Stomach (tissue), 9 donors: ENCODE data around the gene FUT8. TPM values are rescaled to one million over a fixed set of nuclear protein-coding genes. Genes with fewer than 3 reads are reported as not detected.
"Not testable (repeated sequence)": the region's sequence is repeated elsewhere in the genome, so short reads cannot be mapped to it uniquely, and the experiment has no call there.

Experiments
- DNase-seq, 2 donors: peaks; one replicate each; pipeline versions ENCODE4 v3.0.0 to v3.0.0-alpha.2; 2013 to 2019
- H3K27ac ChIP-seq, 5 donors: fragments of 200-600 bp in 4 of 5; sonication (generic) in 4 of 5; one replicate each; pipeline ENCODE4 v1.5.1; 2013 to 2019; ENCODE audit warnings: mild to moderate bottlenecking in 1 of 5, moderate library complexity in 1 of 5
- H3K27me3 ChIP-seq, 3 donors: fragments of 200-600 bp; sonication (generic); one replicate each; pipeline ENCODE4 v1.5.1; 2017 to 2019; ENCODE audit warnings: mixed run types in 1 of 3
- H3K36me3 ChIP-seq, 4 donors: fragments of 200-600 bp; sonication (generic); 1 replicate in 3 of 4; 2 replicates in 1 of 4; pipeline ENCODE4 v1.5.1; 2016 to 2019
- H3K4me1 ChIP-seq, 4 donors: fragments of 200-600 bp; sonication (generic); one replicate each; pipeline ENCODE4 v1.5.1; 2016 to 2019
- H3K4me3 ChIP-seq, 4 donors: fragments of 200-600 bp; sonication (generic) in 3 of 4; one replicate each; pipeline ENCODE4 v1.5.1; 2016 to 2019; ENCODE audit warnings: mild to moderate bottlenecking in 1 of 4
- H3K9me3 ChIP-seq, 4 donors: fragments of 200-600 bp; sonication (generic); one replicate each; pipeline ENCODE4 v1.5.1; 2016 to 2019
- CTCF ChIP-seq, 7 experiments: fragments of 450-650 bp in 4 of 7; fragments of 200-600 bp in 3 of 7; sonication (generic) in 3 of 7; IDR thresholded peaks; one replicate each; pipeline ENCODE4 v1.5.1; 2016 to 2019; ENCODE audit warnings: antibody characterized with exemption in 7 of 7, control low read depth in 2 of 7, mild to moderate bottlenecking in 1 of 7
- EP300 ChIP-seq: sonication (generic); formaldehyde crosslinking; IDR thresholded peaks from one replicate; pipeline ENCODE4 v1.6.1; 2017; ENCODE audit warnings: antibody characterized with exemption
- POLR2A ChIP-seq, 4 donors: fragments of 450-650 bp; IDR thresholded peaks; one replicate each; pipeline ENCODE4 v1.6.1; 2016; ENCODE audit warnings: antibody characterized with exemption in 4 of 4, control low read depth in 2 of 4, mild to moderate bottlenecking in 1 of 4, moderate library complexity in 1 of 4
- POLR2AphosphoS5 ChIP-seq, 3 donors: sonication (generic); formaldehyde crosslinking; IDR thresholded peaks; one replicate each; pipeline ENCODE4 v1.6.1; 2016; ENCODE audit warnings: antibody characterized with exemption in 3 of 3
- WGBS, 5 donors: extraction: QIAGEN DNeasy Blood & Tissue Kit in 3 of 5; methylation state at CpG; one replicate each; pipeline versions ENCODE4 v1.1.5 to v1.1.7; 2013 to 2018; 5-methylcytosine and 5-hydroxymethylcytosine counted together
- intact Hi-C: fragments of 100-400 bp; cut with DNase I; formaldehyde crosslinking; loops from one replicate; pipeline ENCODE4 v1.15.1; 2023; ENCODE audit warnings: low total_unique reads
- polyA plus RNA-seq, 3 donors: library from polyadenylated mRNA; stranded (reverse); fragments of 200-250 nt; gene quantifications; one replicate each; pipeline ENCODE4 v1.2.3, GENCODE V29; 2013
- total RNA-seq, 5 donors: library from RNA; depleted of rRNA; stranded (reverse); fragments of >200 nt; gene quantifications; one replicate each; pipeline versions ENCODE4 v1.1.0 to v1.2.3, GENCODE V29; 2014 to 2016
- donor health status: healthy with polysubstance abuse.
- donor health status: Bipolar disorder and iron deficiency.
- donor health status: healthy.

FUT8 gene
- total and polyA plus RNA-seq, 8 donors = 17.4 to 175 (median 36.7) TPM

- WGBS, 5 donors = 80 to 90% (median 84%) methylated on average over 4 of the region's 4 CpGs
- Histone ChIP-seq H3K4me3 (no peak overlapping the region), H3K27ac (no peak overlapping the region), H3K27me3 (no peaks in the 10 kb centered on the region), H3K36me3 (no peaks in the 10 kb centered on the region), H3K9me3 (no peaks in the 10 kb centered on the region), H3K4me1 (peaks cover 0 to 39% (median 17%) of the 10 kb centered on the region in 4 donors)
- intact Hi-C loops = no loop called here
- TF ChIP-seq POLR2A (IDR thresholded peaks at IDR 0.05) (no peak), POLR2AphosphoS5 (IDR thresholded peaks at IDR 0.05) (no peak)
- DNase-seq = no peak
Observed at GRCh38 chr14:65422088-65422834, 9.7 kb downstream of the FUT8 start.

- TF ChIP-seq CTCF (IDR thresholded peaks at IDR 0.05) (no peak), POLR2A (IDR thresholded peaks at IDR 0.05) (no peak), EP300 (no peak), POLR2AphosphoS5 (IDR thresholded peaks at IDR 0.05) (no peak)
- WGBS, 5 donors = 85 to 93% (median 88%) methylated on average over 5 of the region's 5 CpGs
- intact Hi-C loops = no loop called here
Observed at GRCh38 chr14:65423982-65424381, 11.5 kb downstream of the FUT8 start.

GRCh38 chr14:65424531-65424930, 12.0 kb downstream of the FUT8 start:
- intact Hi-C loops = no loop called here
- 85 to 98% (median 93%) methylated on average over 5 of the region's 5 CpGs for WGBS, 5 donors
- Histone ChIP-seq H3K9me3 (no peaks in the 10 kb centered on the region), H3K27ac (no peak overlapping the region), H3K36me3 (no peaks in the 10 kb centered on the region), H3K4me3 (no peak overlapping the region), H3K4me1 (peaks cover 0 to 40% (median 15%) of the 10 kb centered on the region in 4 donors), H3K27me3 (no peaks in the 10 kb centered on the region)
- TF ChIP-seq POLR2AphosphoS5 (IDR thresholded peaks at IDR 0.05) (no peak), POLR2A (IDR thresholded peaks at IDR 0.05) (no peak), CTCF (IDR thresholded peaks at IDR 0.05) (no peak), EP300 (no peak)
- DNase-seq = no peak

More at GRCh38 chr14:65423982-65424381, 11.5 kb downstream of the FUT8 start:
- DNase-seq = no peak
- H3K4me1 ChIP-seq = peaks cover 0 to 38% (median 15%) of the 10 kb centered on the region in 4 donors
- no peaks in the 10 kb centered on the region for H3K27me3 ChIP-seq
- no peaks in the 10 kb centered on the region for H3K9me3 ChIP-seq
- no peaks in the 10 kb centered on the region for H3K36me3 ChIP-seq
- no peak overlapping the region for H3K4me3 ChIP-seq
- no peak overlapping the region for H3K27ac ChIP-seq

GRCh38 chr14:65425885-65426284, 13.4 kb downstream of the FUT8 start:
- intact Hi-C loops = no loop called here
- Histone ChIP-seq H3K4me3 (no peak overlapping the region), H3K4me1 (peaks cover 0 to 36% (median 14%) of the 10 kb centered on the region in 4 donors), H3K36me3 (no peaks in the 10 kb centered on the region), H3K9me3 (no peaks in the 10 kb centered on the region), H3K27ac (no peak overlapping the region), H3K27me3 (no peaks in the 10 kb centered on the region)
- 65 to 77% (median 72%) methylated on average over 6 of the region's 6 CpGs for WGBS, 5 donors
- no peak for DNase-seq
- TF ChIP-seq CTCF (IDR thresholded peaks at IDR 0.05) (no peak), POLR2A (IDR thresholded peaks at IDR 0.05) (no peak), POLR2AphosphoS5 (IDR thresholded peaks at IDR 0.05) (no peak), EP300 (no peak)

- WGBS, 5 donors = 96 to 97% (median 96%) methylated on average over 12 of the region's 12 CpGs
- H3K9me3 ChIP-seq = not testable (repeated sequence)
Observed at GRCh38 chr14:65426902-65427301, 14.4 kb downstream of the FUT8 start.

More at GRCh38 chr14:65426902-65427301, 14.4 kb downstream of the FUT8 start:
- DNase-seq, H3K27me3 ChIP-seq, H3K27ac ChIP-seq, intact Hi-C loops, H3K36me3 ChIP-seq, H3K4me3 ChIP-seq: not testable (repeated sequence)
- peaks cover 0 to 37% (median 14%) of the 10 kb centered on the region in 4 donors for H3K4me1 ChIP-seq
